22Rv1 (cell line): Measurements from ENCODE around the gene EPB41L4B.

Source experiments
- H3K27ac ChIP-seq: fragments of 450-650 bp; 2 replicates; pipeline ENCODE4 v1.5.1; 2017
- ZFX ChIP-seq: fragments of 450-650 bp; IDR thresholded peaks from 2 replicates; pipeline ENCODE4 v1.6.1; 2017; ENCODE audit warnings: antibody characterized with exemption, borderline replicate concordance
- TF ChIP-seq, protein P1 (sequence below): fragments of 450-650 bp; IDR thresholded peaks from 2 replicates; pipeline ENCODE4 v1.5.1; 2017; ENCODE audit warnings: mild to moderate bottlenecking

Gene EPB41L4B

DNA sequence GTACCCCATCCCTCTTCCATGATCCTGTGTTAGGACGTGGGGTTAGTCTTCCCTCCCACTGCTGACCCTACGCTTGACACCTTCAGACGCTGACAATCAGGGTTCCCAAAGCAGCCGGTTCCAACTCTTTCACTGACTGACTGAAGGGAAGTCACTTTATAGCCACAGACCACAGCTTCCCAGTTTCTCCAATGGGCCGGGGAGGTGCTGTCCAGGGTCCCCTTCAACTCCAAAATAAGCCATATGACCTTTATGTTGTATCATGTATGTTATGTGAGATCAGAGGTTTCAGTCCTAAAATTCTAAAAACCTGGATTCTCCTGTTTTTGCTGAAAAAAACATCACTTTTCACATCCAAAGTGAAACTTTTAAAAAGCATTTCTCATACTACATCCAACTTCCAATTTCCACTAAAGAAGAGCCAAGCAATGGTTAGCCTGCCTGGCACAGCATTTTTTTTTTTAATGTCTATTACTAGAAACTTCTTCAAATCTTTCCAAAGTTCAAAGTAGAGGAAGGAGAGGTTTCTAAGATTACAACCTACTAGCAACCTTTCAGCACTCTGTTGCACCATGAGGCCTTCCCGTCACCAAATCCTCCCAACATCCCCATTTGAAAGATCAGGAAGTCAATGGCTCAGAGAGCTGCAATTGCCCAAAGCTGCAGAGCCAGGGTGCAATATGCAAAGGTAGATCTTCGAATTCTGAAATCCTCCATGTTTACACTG lies 5.2 kb downstream of the EPB41L4B start:
- no peak for TF ChIP-seq ZFX
- TF ChIP-seq, protein P1, sequence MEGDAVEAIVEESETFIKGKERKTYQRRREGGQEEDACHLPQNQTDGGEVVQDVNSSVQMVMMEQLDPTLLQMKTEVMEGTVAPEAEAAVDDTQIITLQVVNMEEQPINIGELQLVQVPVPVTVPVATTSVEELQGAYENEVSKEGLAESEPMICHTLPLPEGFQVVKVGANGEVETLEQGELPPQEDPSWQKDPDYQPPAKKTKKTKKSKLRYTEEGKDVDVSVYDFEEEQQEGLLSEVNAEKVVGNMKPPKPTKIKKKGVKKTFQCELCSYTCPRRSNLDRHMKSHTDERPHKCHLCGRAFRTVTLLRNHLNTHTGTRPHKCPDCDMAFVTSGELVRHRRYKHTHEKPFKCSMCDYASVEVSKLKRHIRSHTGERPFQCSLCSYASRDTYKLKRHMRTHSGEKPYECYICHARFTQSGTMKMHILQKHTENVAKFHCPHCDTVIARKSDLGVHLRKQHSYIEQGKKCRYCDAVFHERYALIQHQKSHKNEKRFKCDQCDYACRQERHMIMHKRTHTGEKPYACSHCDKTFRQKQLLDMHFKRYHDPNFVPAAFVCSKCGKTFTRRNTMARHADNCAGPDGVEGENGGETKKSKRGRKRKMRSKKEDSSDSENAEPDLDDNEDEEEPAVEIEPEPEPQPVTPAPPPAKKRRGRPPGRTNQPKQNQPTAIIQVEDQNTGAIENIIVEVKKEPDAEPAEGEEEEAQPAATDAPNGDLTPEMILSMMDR = no peak
- peak overlapping the region; percentile 63 for H3K27ac ChIP-seq

DNA sequence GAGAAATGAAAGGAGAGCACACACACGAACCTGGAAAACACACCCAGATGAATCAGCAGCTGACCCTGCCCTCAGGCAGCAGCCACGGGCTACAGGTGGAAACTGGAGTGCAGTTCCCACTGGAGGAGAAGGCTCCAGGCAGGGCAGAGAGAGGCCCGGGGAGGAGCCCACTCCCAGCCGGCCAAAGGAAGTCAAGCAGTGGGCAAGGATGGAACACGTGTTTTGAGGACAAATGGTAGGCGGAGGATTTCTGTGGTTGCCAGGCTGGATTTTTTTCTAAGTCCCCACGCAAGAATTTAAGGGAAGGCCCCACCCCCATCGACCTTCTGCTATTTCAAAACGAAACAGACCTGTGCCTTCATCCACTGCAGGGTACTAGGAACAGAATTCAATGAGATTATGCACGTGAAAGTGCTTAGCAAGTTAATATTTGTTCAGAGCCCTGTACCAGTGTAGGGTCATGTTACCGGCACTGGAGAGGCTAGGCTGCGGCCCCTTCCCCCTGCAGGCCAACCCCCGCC lies 6.8 kb downstream of the EPB41L4B start:
- TF ChIP-seq, protein P1 = no peak
- no peak for TF ChIP-seq ZFX
- no peak overlapping the region for H3K27ac ChIP-seq

DNA sequence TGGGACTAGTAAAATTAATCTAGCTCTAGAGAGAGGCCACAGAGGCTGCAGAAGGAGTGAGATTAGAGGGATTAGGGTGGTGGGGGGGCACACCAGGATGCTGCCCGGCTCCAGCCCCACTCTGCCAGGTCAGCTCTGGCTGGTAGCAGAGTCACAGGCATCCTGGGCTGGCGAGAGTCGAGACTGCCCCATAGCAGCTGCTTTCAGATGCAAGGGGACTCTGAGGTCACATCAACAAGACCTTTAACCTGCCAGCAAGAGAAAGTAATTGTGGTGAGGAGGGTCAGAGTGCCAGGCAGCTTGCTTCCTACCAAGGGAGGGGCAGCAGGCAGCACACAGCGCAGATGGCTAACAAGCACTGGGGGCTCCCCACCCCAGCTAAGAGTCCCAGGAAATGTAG lies 7.5 kb downstream of the EPB41L4B start:
- no peak overlapping the region for H3K27ac ChIP-seq
- TF ChIP-seq, protein P1 = no peak
- TF ChIP-seq ZFX = no peak

DNA sequence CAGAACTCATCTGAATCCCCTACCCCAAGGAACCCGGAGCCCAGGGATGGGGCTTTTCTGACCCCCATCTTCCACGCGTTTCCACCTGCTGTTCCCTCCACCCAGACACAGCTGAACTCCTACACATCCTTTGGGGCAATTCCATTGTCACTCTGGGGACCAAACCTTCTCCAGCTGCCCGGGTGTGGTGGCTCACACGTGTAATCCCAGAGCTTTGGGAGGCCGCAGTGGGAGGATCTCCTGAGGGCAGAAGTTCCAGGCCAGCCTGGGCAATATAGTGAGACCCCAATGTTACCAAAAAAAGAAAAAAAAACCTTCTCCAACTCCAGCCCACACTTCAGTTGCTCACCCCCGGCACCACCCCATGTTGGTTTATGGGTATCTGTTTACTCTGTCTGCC lies 8.1 kb downstream of the EPB41L4B start:
- TF ChIP-seq ZFX = no peak
- TF ChIP-seq, protein P1 = no peak
- H3K27ac ChIP-seq = no peak overlapping the region

DNA sequence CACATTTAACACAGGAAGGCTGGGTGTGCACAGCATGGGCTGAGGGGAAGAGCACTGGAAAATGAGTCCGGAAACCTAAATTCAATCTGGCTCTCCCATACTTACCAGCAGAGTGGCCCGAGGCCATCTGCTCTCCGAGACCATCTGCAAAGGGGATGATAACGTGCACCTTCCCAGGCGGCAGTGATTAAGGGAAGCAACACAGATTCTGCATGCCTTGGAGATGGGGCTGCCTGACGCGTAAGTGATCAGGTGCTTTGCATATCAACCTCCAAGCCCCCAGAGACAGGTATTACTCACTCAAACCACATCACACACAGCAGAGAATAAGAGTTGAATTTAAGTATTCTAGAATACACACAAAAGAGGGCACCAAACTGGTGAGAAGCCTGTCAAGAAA lies 9.1 kb downstream of the EPB41L4B start:
- no peak overlapping the region for H3K27ac ChIP-seq
- no peak for TF ChIP-seq ZFX

DNA sequence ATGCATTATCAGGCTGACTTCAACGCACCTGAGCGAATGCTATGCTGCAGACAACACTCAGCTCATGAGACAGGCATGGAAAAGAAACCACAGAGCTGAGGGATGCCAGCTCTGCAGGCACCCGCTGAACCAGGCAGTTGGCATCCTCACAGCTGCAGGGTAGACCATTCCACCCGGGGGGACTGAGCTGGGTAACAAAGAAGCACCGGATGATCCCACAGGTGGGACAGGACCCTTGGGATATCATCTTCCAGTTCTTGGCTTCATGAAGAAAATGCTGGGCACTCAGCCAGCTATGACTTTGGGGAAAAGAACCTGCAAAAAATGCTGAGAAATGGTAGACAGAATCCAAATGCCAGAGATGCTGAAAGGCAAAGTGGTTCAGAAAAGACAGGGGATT lies 9.6 kb downstream of the EPB41L4B start:
- no peak overlapping the region for H3K27ac ChIP-seq
- TF ChIP-seq, protein P1 = no peak
- no peak for TF ChIP-seq ZFX

DNA sequence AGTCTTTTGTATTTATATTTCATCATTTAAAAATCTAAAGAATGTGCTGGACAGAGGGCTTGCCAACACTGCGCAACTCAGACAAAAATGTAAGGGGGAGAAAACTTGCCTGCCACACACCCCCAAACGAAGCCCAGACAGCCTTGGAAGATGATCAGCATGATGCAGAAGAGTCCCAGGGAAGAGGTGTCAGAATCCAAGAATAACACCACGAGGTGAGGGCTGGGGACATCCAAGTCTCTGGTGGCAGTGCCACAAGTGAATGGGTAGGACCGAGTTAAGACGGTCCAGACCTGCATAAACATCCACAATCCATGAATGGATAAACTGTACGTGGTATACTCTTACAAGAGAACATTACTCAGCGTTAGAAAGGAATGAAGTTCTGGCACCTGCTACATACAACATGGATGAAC lies 10.4 kb downstream of the EPB41L4B start:
- H3K27ac ChIP-seq = no peak overlapping the region
- TF ChIP-seq ZFX = no peak
- TF ChIP-seq, protein P1 = no peak

DNA sequence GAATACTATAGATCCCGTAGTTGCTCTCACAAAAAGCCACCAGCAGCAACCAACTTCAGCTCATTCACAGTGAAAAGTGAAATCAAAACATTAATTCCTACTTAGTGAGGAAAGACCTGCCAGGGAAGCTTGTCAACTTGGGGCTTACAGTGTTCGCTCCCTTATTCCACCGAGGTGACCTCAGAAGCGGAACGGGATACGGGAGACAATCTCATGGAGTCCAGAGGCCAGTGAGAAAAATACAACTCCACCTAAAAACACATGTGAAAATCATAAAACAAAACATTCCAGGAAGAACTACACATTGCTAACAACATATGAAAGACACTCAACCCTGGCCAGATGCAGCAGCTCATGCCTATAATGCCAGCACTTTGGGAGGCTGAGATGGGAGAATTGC lies 11.6 kb downstream of the EPB41L4B start:
- H3K27ac ChIP-seq = no peak overlapping the region
- no peak for TF ChIP-seq ZFX
- TF ChIP-seq, protein P1 = no peak
